Epithelial cell of proximal tubule (primary cell): ENCODE measurements around the gene FKBP11. TPM values are rescaled to one million over a fixed set of nuclear protein-coding genes. Genes with fewer than 3 reads are reported as not detected.

Source experiments
- DNase-seq: peaks from one replicate; pipeline ENCODE4 v3.0.0-alpha.2; 2011; ENCODE audit warnings: low read depth
- H3K4me3 ChIP-seq: 2 replicates; pipeline ENCODE4 v1.5.1; 2011; ENCODE audit warnings: low read depth, mild to moderate bottlenecking, low read length
- CTCF ChIP-seq: conservative IDR thresholded peaks from 2 replicates; pipeline ENCODE4 v1.5.1; 2012; ENCODE audit warnings: low read depth, mild to moderate bottlenecking, low read length
- total RNA-seq: library from RNA; depleted of rRNA; stranded (reverse); fragments of >200 nt; gene quantifications from 2 replicates; pipeline ENCODE4 v1.2.3, GENCODE V29; 2015

Gene FKBP11
- total RNA-seq, 1 donor from 2014 or later = 21.0 TPM

GRCh38 chr12:48961801-48962200 is 36.5 kb upstream of the FKBP11 start:
- no peak for TF ChIP-seq CTCF
- no peak for DNase-seq
- H3K4me3 ChIP-seq = no peak overlapping the region

- DNase-seq = no peak
- H3K4me3 ChIP-seq = no peak overlapping the region
- no peak for TF ChIP-seq CTCF
These were observed 36.0 kb upstream of the FKBP11 start for GRCh38 chr12:48961331-48961730.

GRCh38 chr12:48960834-48961233 is 35.5 kb upstream of the FKBP11 start:
- no peak for TF ChIP-seq CTCF
- no peak overlapping the region for H3K4me3 ChIP-seq
- no peak for DNase-seq

- no peak for DNase-seq
- TF ChIP-seq CTCF = no peak
- peak overlapping the region; percentile 78 for H3K4me3 ChIP-seq
These were observed 32.7 kb upstream of the FKBP11 start for GRCh38 chr12:48958049-48958388.

- no peak for TF ChIP-seq CTCF
- peak; percentile 40 for DNase-seq
- H3K4me3 ChIP-seq = peak within 1 kb of the TSS; percentile 78
These were observed 32.1 kb upstream of the FKBP11 start, which contains the start of gene ARF3 for GRCh38 chr12:48957141-48958048. Gene ARF3, minus strand, starts transcription at chr12:48957487. Its CDS starts 16,392 bp downstream, at chr12:48941095.

GRCh38 chr12:48956279-48957140 is 31.2 kb upstream of the FKBP11 start:
- peak; percentile 77 for DNase-seq
- peak overlapping the region; percentile 78 for H3K4me3 ChIP-seq
- peak; percentile 14 for TF ChIP-seq CTCF
